Fibroblast of lung (primary cell): Measurements from ENCODE around the gene STK10. TPM values are rescaled to one million over a fixed set of nuclear protein-coding genes. Genes with fewer than 3 reads are reported as not detected.
A peak's percentile ranks its signal among the peaks of the same experiment; 100 is the strongest.

Source experiments
- DNase-seq, 2 donors: peaks; one replicate each; pipeline versions ENCODE4 v3.0.0 to v3.0.0-alpha.2; 2010; ENCODE audit warnings: low read depth in 2 of 2
- H2AFZ ChIP-seq: 2 replicates; pipeline ENCODE4 v1.5.1; 2012; ENCODE audit warnings: low read length, control low read depth, inconsistent platforms
- H3K27ac ChIP-seq: 2 replicates; pipeline ENCODE4 v1.5.1; 2011; ENCODE audit warnings: low read length, control low read depth; ENCODE audit not compliant: insufficient read depth
- H3K27me3 ChIP-seq: 2 replicates; pipeline ENCODE4 v1.5.1; 2011; ENCODE audit warnings: mild to moderate bottlenecking, low read length; ENCODE audit not compliant: control insufficient read depth, insufficient read depth
- H3K36me3 ChIP-seq: 2 replicates; pipeline ENCODE4 v1.5.1; 2011; ENCODE audit warnings: low read length; ENCODE audit not compliant: control insufficient read depth, insufficient read depth
- H3K4me1 ChIP-seq: 2 replicates; pipeline ENCODE4 v1.5.1; 2011; ENCODE audit warnings: low read length; ENCODE audit not compliant: control insufficient read depth, insufficient read depth; ENCODE audit errors: extremely low read depth
- H3K4me2 ChIP-seq: 2 replicates; pipeline ENCODE4 v1.5.1; 2011; ENCODE audit warnings: low read length, control low read depth; ENCODE audit not compliant: insufficient read depth; ENCODE audit errors: extremely low read depth
- H3K4me3 ChIP-seq, 4 experiments: fragments of 200-600 bp in 1 of 4; sonication (generic) in 1 of 4; replicated peaks in 1 of 4; 2 replicates each; pipeline ENCODE4 v1.5.1; 2011 to 2016; ENCODE audit warnings: low read length in 4 of 4, low read depth in 3 of 4, mild to moderate bottlenecking in 3 of 4, control low read depth in 2 of 4, inconsistent platforms in 1 of 4, mixed read lengths in 1 of 4; ENCODE audit not compliant: insufficient read depth in 1 of 4; ENCODE audit errors: control extremely low read depth in 1 of 4
- H3K79me2 ChIP-seq: 2 replicates; pipeline ENCODE4 v1.5.1; 2012; ENCODE audit warnings: mild to moderate bottlenecking, low read length, inconsistent platforms; ENCODE audit not compliant: control insufficient read depth, insufficient read depth
- H3K9ac ChIP-seq: 2 replicates; pipeline ENCODE4 v1.5.1; 2011; ENCODE audit warnings: mild to moderate bottlenecking, low read length, control low read depth; ENCODE audit not compliant: insufficient read depth
- H3K9me3 ChIP-seq: 2 replicates; pipeline ENCODE4 v1.5.1; 2012; ENCODE audit warnings: low read depth, low read length; ENCODE audit not compliant: control insufficient read depth, insufficient read depth
- H4K20me1 ChIP-seq: 2 replicates; pipeline ENCODE4 v1.5.1; 2011; ENCODE audit warnings: low read length; ENCODE audit not compliant: control insufficient read depth, insufficient read depth; ENCODE audit errors: extremely low read depth
- CTCF ChIP-seq, 2 donors: IDR thresholded peaks in 1 of 2; conservative IDR thresholded peaks in 1 of 2; 1 replicate in 1 of 2; 2 replicates in 1 of 2; pipeline ENCODE4 v1.5.1; 2011 to 2012; ENCODE audit warnings: low read length in 2 of 2, control low read depth in 1 of 2, inconsistent platforms in 1 of 2, low read depth in 1 of 2, mild to moderate bottlenecking in 1 of 2
- EZH2 ChIP-seq: IDR thresholded peaks from 2 replicates; pipeline ENCODE4 v1.5.1; 2012; ENCODE audit warnings: low read length, control low read depth, mild to moderate bottlenecking; ENCODE audit errors: missing control alignments
- polyA plus RNA-seq, 2 donors: library from polyadenylated mRNA; depleted of rRNA in 1 of 2; stranded (reverse) in 1 of 2; unstranded in 1 of 2; fragments of >200 nt; gene quantifications; 2 replicates each; pipeline ENCODE4 v1.2.1, GENCODE V29; 2011 to 2012; ENCODE audit warnings: missing spikeins in 1 of 2
- total RNA-seq: library from RNA; depleted of rRNA; stranded (reverse); fragments of >200 nt; gene quantifications from 2 replicates; pipeline ENCODE4 v1.2.1, GENCODE V29; 2014

The STK10 gene
- total and polyA plus RNA-seq, 2 donors (not counting 1 experiment from before 2014, with no cell fraction given), result 8.9 to 16.0 TPM

GRCh38 chr5:172052450-172053236, 135.4 kb downstream of the STK10 start:
- H3K27ac ChIP-seq, result no peak overlapping the region
- H3K27me3 ChIP-seq, result no peaks in the 10 kb centered on the region
- peak; percentile 60 to 91 for DNase-seq
- H4K20me1 ChIP-seq, result no peaks in the 10 kb centered on the region
- no peaks in the 10 kb centered on the region for H3K79me2 ChIP-seq
- no peak overlapping the region for H3K4me2 ChIP-seq
- H3K9ac ChIP-seq, result no peak overlapping the region
- TF ChIP-seq CTCF (conservative IDR thresholded peaks at IDR 0.05 in 1 of 2, IDR thresholded peaks at IDR 0.05 in 1 of 2; ENCODE audit: low read depth in 1 of 2, low read length in 2 of 2) (peak; percentile 29 to 38), EZH2 (no peak)
- H3K4me3 ChIP-seq, result no peak overlapping the region
- no peaks in the 10 kb centered on the region for H3K4me1 ChIP-seq
- H3K9me3 ChIP-seq, result no peaks in the 10 kb centered on the region
- no peak overlapping the region for H2AFZ ChIP-seq
- peaks cover 14% of the 10 kb centered on the region for H3K36me3 ChIP-seq

- H2AFZ ChIP-seq, result no peak overlapping the region
- no peaks in the 10 kb centered on the region for H3K27me3 ChIP-seq
- peak in 1 of 2 donors; percentile 27 for DNase-seq
- H4K20me1 ChIP-seq, result no peaks in the 10 kb centered on the region
- no peak for TF ChIP-seq CTCF (conservative IDR thresholded peaks at IDR 0.05 in 1 of 2, IDR thresholded peaks at IDR 0.05 in 1 of 2; ENCODE audit: low read depth in 1 of 2, low read length in 2 of 2)
- no peak for TF ChIP-seq EZH2
- peaks cover 14% of the 10 kb centered on the region for H3K36me3 ChIP-seq
- no peak overlapping the region for H3K4me2 ChIP-seq
- no peaks in the 10 kb centered on the region for H3K4me1 ChIP-seq
- no peak overlapping the region for H3K4me3 ChIP-seq
- no peaks in the 10 kb centered on the region for H3K9me3 ChIP-seq
- no peak overlapping the region for H3K27ac ChIP-seq
- no peaks in the 10 kb centered on the region for H3K79me2 ChIP-seq
- no peak overlapping the region for H3K9ac ChIP-seq
These were observed 136.2 kb downstream of the STK10 start for GRCh38 chr5:172051643-172052339.

- Histone ChIP-seq H3K79me2 (no peaks in the 10 kb centered on the region), H3K9me3 (no peaks in the 10 kb centered on the region), H4K20me1 (no peaks in the 10 kb centered on the region), H3K36me3 (peaks cover 14% of the 10 kb centered on the region), H3K4me1 (no peaks in the 10 kb centered on the region), H3K27ac (no peak overlapping the region), H3K27me3 (no peaks in the 10 kb centered on the region), H2AFZ (no peak overlapping the region), H3K4me2 (no peak overlapping the region), H3K4me3 (no peak overlapping the region), H3K9ac (no peak overlapping the region)
- no peak for DNase-seq
- TF ChIP-seq CTCF (conservative IDR thresholded peaks at IDR 0.05 in 1 of 2, IDR thresholded peaks at IDR 0.05 in 1 of 2; ENCODE audit: low read depth in 1 of 2, low read length in 2 of 2) (no peak), EZH2 (no peak)
These were observed 137.9 kb downstream of the STK10 start for GRCh38 chr5:172050080-172050479.
